Ectodermal cell (in vitro differentiated cells): Measurements from ENCODE around the gene GLS.
"Not testable (repeated sequence)": the region's sequence is repeated elsewhere in the genome, so short reads cannot be mapped to it uniquely, and the experiment has no call there.

Source experiments
- H3K27ac ChIP-seq: 2 replicates; pipeline ENCODE4 v1.7.0; 2013; ENCODE audit warnings: mild to moderate bottlenecking, low read depth, low read length; ENCODE audit not compliant: insufficient read depth, poor library complexity, severe bottlenecking
- H3K27me3 ChIP-seq: 2 replicates; pipeline ENCODE4 v1.7.0; 2013; ENCODE audit warnings: mild to moderate bottlenecking, low read length; ENCODE audit not compliant: insufficient read depth, control insufficient read depth, poor library complexity, severe bottlenecking
- H3K36me3 ChIP-seq: one replicate; pipeline ENCODE4 v1.7.0; 2013; ENCODE audit warnings: low read length; ENCODE audit not compliant: control insufficient read depth, insufficient read depth
- H3K4me1 ChIP-seq: one replicate; pipeline ENCODE4 v1.7.0; 2013; ENCODE audit warnings: low read length; ENCODE audit not compliant: control insufficient read depth, insufficient read depth
- H3K4me3 ChIP-seq: 2 replicates; pipeline ENCODE4 v1.7.0; 2013; ENCODE audit warnings: low read depth, low read length, control low read depth; ENCODE audit not compliant: insufficient read depth
- H3K9me3 ChIP-seq: 2 replicates; pipeline ENCODE4 v1.7.0; 2013; ENCODE audit warnings: mild to moderate bottlenecking, low read length, moderate library complexity; ENCODE audit not compliant: control insufficient read depth
- WGBS, 2 experiments: methylation state at CpG; one replicate each; pipeline ENCODE4 v1.1.7; 2013; ENCODE audit warnings: missing lambda C conversion rate in 2 of 2; 5-methylcytosine and 5-hydroxymethylcytosine counted together

Gene GLS

DNA sequence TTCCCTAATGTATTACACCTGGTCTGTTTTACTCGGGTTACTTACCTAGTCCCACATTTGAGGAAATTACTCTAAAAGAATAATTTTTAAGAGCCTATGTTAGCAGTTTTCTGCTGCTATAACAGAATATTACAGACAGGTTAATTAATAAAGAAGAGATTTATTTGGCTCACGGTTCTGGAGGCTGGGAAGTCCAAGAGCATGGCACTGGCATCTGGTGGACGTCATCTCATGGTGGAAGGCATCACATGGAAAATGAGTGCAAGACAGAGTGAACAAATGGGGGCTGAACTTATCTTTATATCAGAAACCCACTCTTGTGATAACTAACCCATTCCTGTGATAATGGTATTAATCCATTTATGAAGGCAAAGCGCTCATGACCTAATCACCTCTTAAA, 12.8 kb upstream of the GLS start:
- H3K4me1 ChIP-seq = no peaks in the 10 kb centered on the region
- H3K4me3 ChIP-seq = no peak overlapping the region
- no peak overlapping the region for H3K27ac ChIP-seq
- H3K27me3 ChIP-seq = no peaks in the 10 kb centered on the region
- WGBS, 2 experiments = 83 to 95% methylated on average over 4 of the region's 4 CpGs
- H3K36me3 ChIP-seq = no peaks in the 10 kb centered on the region
- peaks cover 3% of the 10 kb centered on the region for H3K9me3 ChIP-seq

DNA sequence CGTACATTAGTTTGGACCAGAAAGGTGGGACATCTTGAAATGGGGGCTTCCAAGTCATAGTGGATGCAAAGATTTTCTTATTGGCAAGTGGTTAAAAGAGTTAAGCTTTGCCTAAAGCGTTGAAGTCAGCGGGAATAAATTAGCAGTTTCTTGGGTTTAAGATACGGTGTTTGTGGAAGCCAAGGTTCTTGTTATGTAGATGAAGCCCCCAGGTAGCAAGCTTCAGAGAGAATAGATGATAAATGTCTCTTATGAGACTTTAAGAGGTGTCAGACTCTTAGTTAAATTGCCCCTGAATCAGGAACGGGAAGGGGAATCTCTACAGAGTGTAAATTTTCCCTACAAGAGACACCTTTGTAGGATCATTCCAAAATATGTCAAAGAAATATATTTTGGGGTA, 10.9 kb upstream of the GLS start:
- WGBS, 2 experiments = 29 to 33% methylated on average over 4 to 5 of the region's 5 CpGs
- H3K36me3 ChIP-seq = no peaks in the 10 kb centered on the region
- no peaks in the 10 kb centered on the region for H3K4me1 ChIP-seq
- no peak overlapping the region for H3K4me3 ChIP-seq
- H3K27me3 ChIP-seq = no peaks in the 10 kb centered on the region
- H3K27ac ChIP-seq = no peak overlapping the region
- peaks cover 3% of the 10 kb centered on the region for H3K9me3 ChIP-seq

DNA sequence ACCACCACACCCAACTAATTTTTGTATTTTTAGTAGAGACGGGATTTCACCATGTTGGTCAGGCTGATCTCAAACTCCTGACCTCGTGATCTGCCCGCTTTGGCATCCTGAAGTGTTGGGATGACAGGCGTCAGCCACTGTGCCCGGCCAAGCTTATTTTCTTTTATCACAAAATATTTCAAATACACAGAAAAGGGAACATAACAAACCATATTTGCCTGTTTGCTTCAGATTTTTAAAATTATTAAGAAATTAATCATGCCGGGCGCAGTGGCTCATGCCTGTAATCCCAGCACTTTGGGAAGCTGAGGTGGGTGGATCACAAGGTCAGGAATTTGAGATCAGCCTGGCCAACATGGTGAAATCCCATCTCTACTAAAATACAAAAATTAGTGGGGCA, 7.2 kb upstream of the GLS start:
- H3K27ac ChIP-seq, H3K27me3 ChIP-seq, H3K4me1 ChIP-seq, H3K36me3 ChIP-seq, H3K4me3 ChIP-seq, H3K9me3 ChIP-seq: not testable (repeated sequence)
- 88 to 93% methylated on average over 7 of the region's 7 CpGs for WGBS, 2 experiments

DNA sequence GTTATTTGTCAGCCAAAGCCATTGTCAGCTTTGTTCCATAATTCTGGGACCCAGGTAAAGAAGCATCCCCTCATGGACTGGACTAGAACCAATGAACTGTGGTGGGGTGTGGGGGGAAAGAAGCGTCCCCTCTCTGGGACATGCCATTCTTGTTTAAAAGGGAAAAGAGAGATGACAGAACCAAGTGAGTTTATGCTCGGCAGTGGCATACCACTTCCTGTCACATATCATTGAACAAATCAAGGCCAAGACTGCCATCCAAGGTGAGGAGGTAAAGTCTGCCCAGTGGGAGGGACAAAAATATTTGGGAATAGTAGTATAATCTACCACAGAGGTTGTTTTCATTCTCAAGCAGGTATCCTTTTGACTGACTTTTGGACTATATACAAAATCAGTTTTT, 4.7 kb upstream of the GLS start:
- peaks cover 5% of the 10 kb centered on the region for H3K27me3 ChIP-seq
- H3K9me3 ChIP-seq = no peaks in the 10 kb centered on the region
- H3K27ac ChIP-seq = no peak overlapping the region
- H3K4me1 ChIP-seq = no peaks in the 10 kb centered on the region
- no peaks in the 10 kb centered on the region for H3K36me3 ChIP-seq
- 76 to 88% methylated on average over 2 of the region's 2 CpGs for WGBS, 2 experiments
- H3K4me3 ChIP-seq = no peak overlapping the region

DNA sequence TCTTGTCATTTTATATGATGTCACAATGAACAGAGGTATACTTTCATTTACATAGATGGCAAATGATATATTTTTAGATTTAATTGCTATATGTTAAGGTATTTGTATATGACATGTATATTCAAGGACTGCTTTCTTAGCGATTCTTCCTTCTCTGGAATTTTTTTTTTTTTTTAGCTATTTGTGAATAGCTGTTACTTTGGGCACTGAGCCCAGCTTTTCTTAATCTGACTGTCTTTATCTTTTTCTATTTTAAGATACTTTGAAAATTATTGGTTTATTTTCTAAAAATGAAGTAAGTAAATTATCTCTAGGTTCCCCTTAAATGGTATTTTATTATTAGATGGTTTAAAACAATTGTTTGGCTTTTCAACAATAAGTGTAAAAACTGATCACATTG, 4.0 kb upstream of the GLS start:
- WGBS, 2 experiments = 100% methylated on average over 1 of the region's 1 CpG
- Histone ChIP-seq H3K27me3 (peaks cover 5% of the 10 kb centered on the region), H3K4me3 (no peak overlapping the region), H3K9me3 (no peaks in the 10 kb centered on the region), H3K4me1 (no peaks in the 10 kb centered on the region), H3K36me3 (no peaks in the 10 kb centered on the region), H3K27ac (no peak overlapping the region)

DNA sequence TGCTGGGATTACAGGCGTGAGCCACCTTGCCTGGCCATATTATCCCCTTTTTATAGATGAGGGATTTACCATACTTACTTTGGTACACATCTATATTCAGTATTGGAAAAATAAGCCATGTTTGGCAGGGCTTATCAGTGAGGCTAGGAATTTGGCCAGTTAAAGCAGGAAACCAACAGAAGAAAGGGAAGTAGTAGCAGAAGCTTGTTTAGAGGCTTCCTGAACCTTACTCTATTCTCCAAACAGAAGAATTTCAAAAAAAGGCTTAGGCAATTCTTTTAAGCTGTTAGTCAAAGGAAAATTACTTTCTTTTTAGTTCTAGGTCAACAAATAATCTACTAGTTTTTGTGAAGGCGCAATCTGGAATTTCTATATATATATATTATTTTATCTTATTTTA, 3.2 kb upstream of the GLS start:
- H3K4me1 ChIP-seq = peaks cover 5% of the 10 kb centered on the region
- no peak overlapping the region for H3K27ac ChIP-seq
- H3K9me3 ChIP-seq = no peaks in the 10 kb centered on the region
- 80% methylated on average over 1 of the region's 2 CpGs; no CpG with 5 or more reads in 1 of the 2 experiments for WGBS, 2 experiments
- no peaks in the 10 kb centered on the region for H3K36me3 ChIP-seq
- H3K27me3 ChIP-seq = peaks cover 5% of the 10 kb centered on the region
- no peak overlapping the region for H3K4me3 ChIP-seq

DNA sequence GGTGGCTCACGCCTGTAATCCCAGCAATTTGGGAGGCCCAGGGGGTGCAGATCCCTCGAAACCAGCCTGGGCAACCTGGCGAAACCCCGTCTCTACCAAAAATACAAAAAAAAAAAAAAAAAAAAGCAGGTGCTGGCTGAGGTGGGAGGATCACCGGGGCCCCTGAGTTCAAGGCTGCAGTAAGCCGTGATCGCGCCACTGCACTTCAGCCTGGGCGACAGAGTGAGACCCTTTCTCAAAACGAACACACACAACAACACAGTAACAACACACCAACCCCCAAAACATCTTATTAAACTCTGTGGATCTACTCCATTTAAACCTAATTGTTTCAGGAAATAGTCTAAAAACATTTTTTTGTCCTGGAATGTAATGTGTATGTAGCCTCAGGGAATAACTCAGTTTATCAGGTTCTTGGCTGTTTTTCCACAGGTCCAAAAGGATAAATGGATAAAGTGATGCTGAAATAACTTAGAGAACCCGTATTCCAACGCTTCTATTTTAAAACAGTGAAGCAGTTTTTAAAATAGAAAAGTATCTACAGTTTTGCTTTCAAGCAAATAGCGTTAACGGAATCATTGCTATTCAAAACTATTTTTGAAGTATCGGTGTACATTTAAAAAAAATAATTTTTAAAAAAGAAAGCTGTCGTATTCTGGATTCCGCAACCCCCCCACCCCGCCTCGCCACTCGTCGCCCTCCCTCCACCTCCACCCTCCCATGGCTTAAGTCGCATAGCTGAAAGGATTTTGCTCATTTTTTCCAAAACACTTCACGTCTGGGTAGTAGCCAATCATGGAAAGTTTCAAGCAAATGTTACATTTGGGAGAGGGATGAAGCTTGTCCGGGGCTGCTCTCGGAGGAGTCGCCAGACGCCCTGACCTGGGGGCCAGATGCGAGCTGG, 895 bp upstream of the GLS start:
- no peaks in the 10 kb centered on the region for H3K36me3 ChIP-seq
- peak overlapping the region; percentile 69 for H3K4me3 ChIP-seq
- 49 to 52% methylated on average over 26 to 27 of the region's 28 CpGs for WGBS, 2 experiments
- peaks cover 5% of the 10 kb centered on the region for H3K27me3 ChIP-seq
- no peaks in the 10 kb centered on the region for H3K9me3 ChIP-seq
- peaks cover 14% of the 10 kb centered on the region for H3K4me1 ChIP-seq
- H3K27ac ChIP-seq = peak overlapping the region; percentile 26

DNA sequence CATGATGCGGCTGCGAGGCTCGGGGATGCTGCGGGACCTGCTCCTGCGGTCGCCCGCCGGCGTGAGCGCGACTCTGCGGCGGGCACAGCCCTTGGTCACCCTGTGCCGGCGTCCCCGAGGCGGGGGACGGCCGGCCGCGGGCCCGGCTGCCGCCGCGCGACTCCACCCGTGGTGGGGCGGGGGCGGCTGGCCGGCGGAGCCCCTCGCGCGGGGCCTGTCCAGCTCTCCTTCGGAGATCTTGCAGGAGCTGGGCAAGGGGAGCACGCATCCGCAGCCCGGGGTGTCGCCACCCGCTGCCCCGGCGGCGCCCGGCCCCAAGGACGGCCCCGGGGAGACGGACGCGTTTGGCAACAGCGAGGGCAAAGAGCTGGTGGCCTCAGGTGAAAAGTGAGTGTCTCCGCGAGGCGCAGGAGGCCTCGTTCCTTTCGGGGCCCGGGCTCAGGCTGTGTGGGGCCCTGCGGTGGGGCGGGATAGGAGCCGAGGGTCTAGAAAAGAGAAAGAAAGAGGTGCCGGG, 520 bp downstream of the GLS start:
- 0% methylated on average over 60 of the region's 60 CpGs for WGBS, 2 experiments
- Histone ChIP-seq H3K4me3 (peak overlapping the region; percentile 69), H3K36me3 (no peaks in the 10 kb centered on the region), H3K4me1 (peaks cover 14% of the 10 kb centered on the region), H3K27me3 (peaks cover 5% of the 10 kb centered on the region), H3K27ac (no peak overlapping the region), H3K9me3 (no peaks in the 10 kb centered on the region)

DNA sequence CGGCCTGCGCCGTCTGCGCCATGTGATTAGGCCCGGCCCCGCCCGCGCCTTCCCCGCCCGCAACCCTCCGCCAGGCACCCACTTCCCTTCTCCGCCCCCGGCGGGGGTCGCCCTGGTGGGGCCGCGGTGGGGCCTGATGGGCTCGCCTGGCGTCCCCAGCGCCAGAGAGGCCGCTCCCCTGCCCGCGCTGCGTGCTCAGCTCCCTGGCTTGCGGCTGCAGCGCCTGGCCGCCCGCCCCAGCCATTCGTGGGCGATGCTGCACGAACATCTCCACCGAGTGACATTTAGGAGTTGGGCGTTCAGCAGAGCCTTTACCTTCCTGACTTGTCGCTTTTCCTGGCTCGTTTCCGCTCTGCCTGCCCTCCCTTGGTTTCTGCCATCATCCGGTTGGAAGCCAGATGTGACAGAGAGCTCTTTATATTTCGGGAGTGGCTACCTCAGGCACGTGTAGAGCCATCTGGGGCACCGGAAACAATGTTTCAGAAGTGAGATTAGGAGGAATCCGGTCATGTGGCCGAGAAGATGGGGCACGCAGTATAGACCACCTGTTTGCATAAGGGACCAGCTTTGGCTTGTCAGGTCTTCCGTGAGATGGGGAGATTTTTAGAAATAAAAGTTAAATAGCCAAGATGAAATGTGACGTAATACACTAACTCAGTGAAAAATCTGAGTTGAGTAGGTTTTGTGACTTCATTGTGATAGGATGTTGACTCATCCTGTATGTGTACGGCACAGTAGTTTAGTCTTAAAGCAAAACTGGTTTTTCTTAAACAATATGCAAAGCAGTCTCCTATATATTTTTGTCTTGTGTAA, 1.2 kb downstream of the GLS start:
- Histone ChIP-seq H3K36me3 (no peaks in the 10 kb centered on the region), H3K4me3 (peak overlapping the region; percentile 69), H3K27me3 (peaks cover 5% of the 10 kb centered on the region), H3K4me1 (peaks cover 14% of the 10 kb centered on the region), H3K9me3 (no peaks in the 10 kb centered on the region), H3K27ac (peak overlapping the region; percentile 6)
- WGBS, 2 experiments = 1 to 2% methylated on average over 45 to 46 of the region's 46 CpGs

DNA sequence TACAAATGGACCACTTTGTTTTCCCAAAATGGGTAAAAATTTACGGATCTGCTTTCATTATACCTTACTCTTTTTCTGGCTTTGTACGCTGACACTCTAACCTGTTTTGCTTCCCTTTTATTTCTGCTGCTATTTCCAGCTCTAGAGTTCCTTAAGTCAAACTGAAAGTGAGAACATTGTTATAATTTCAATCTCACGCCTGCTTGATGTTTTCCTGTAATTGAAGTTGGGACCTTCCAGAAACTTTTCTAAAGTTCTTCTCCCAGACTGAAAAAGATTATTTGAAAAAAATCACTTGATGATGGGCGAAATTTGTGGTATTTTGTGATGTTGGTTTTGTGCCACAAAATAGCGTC, 1.8 kb downstream of the GLS start:
- H3K36me3 ChIP-seq = no peaks in the 10 kb centered on the region
- no peaks in the 10 kb centered on the region for H3K9me3 ChIP-seq
- H3K27me3 ChIP-seq = peaks cover 5% of the 10 kb centered on the region
- WGBS, 2 experiments = 44 to 57% methylated on average over 5 of the region's 5 CpGs
- peak overlapping the region; percentile 69 for H3K4me3 ChIP-seq
- peaks cover 14% of the 10 kb centered on the region for H3K4me1 ChIP-seq
- peak overlapping the region; percentile 6 for H3K27ac ChIP-seq
